ENCODE data around the gene L3MBTL4. TPM values are rescaled to one million over a fixed set of nuclear protein-coding genes. Genes with fewer than 3 reads are reported as not detected.
A peak's percentile ranks its signal among the peaks of the same experiment; 100 is the strongest.

L3MBTL4 gene
- total RNA-seq, 1 donor = 0.36 TPM

GRCh38 chr18:6365385-6365784 is 49.3 kb downstream of the L3MBTL4 start:
- Histone ChIP-seq H2AFZ (ENCODE audit: low read length) (no peak overlapping the region), H4K20me1 (ENCODE audit: insufficient read depth, low read length) (no peaks in the 10 kb centered on the region), H3K27ac (ENCODE audit: low read depth, low read length) (no peak overlapping the region), H3K4me3 (ENCODE audit: insufficient read depth, low read length) (no peak overlapping the region), H3K4me2 (ENCODE audit: insufficient read depth, low read length) (no peak overlapping the region), H3K4me1 (ENCODE audit: insufficient read depth, low read length) (no peaks in the 10 kb centered on the region), H3K36me3 (ENCODE audit: insufficient read depth, low read length) (no peaks in the 10 kb centered on the region), H3K9me3 (ENCODE audit: low read depth, low read length) (no peaks in the 10 kb centered on the region), H3K79me2 (ENCODE audit: insufficient read depth, low read length) (no peaks in the 10 kb centered on the region), H3K27me3 (ENCODE audit: insufficient read depth, low read length) (no peaks in the 10 kb centered on the region)
- no peak for DNase-seq (ENCODE audit: insufficient read length, low spot score, missing footprints)
- no peak for TF ChIP-seq CTCF (IDR thresholded peaks at IDR 0.05; ENCODE audit: extremely low read depth, low read depth, low read length)

GRCh38 chr18:6363216-6363615 is 51.5 kb downstream of the L3MBTL4 start:
- Histone ChIP-seq H3K9me3 (ENCODE audit: low read depth, low read length) (no peaks in the 10 kb centered on the region), H4K20me1 (ENCODE audit: insufficient read depth, low read length) (no peaks in the 10 kb centered on the region), H3K4me2 (ENCODE audit: insufficient read depth, low read length) (peak overlapping the region; percentile 73), H3K4me1 (ENCODE audit: insufficient read depth, low read length) (no peaks in the 10 kb centered on the region), H2AFZ (ENCODE audit: low read length) (peak overlapping the region; percentile 85), H3K4me3 (ENCODE audit: insufficient read depth, low read length) (peak overlapping the region; percentile 64), H3K27me3 (ENCODE audit: insufficient read depth, low read length) (no peaks in the 10 kb centered on the region), H3K79me2 (ENCODE audit: insufficient read depth, low read length) (no peaks in the 10 kb centered on the region), H3K27ac (ENCODE audit: low read depth, low read length) (no peak overlapping the region), H3K36me3 (ENCODE audit: insufficient read depth, low read length) (no peaks in the 10 kb centered on the region)
- TF ChIP-seq CTCF (IDR thresholded peaks at IDR 0.05; ENCODE audit: extremely low read depth, low read depth, low read length) = no peak
- no peak for DNase-seq (ENCODE audit: insufficient read length, low spot score, missing footprints)

- TF ChIP-seq CTCF (IDR thresholded peaks at IDR 0.05; ENCODE audit: extremely low read depth, low read depth, low read length) = no peak
- peak overlapping the region; percentile 64 for H3K4me3 ChIP-seq (ENCODE audit: insufficient read depth, low read length)
- no peaks in the 10 kb centered on the region for H3K36me3 ChIP-seq (ENCODE audit: insufficient read depth, low read length)
- no peaks in the 10 kb centered on the region for H3K4me1 ChIP-seq (ENCODE audit: insufficient read depth, low read length)
- no peak overlapping the region for H3K27ac ChIP-seq (ENCODE audit: low read depth, low read length)
- DNase-seq (ENCODE audit: insufficient read length, low spot score, missing footprints) = no peak
- H2AFZ ChIP-seq (ENCODE audit: low read length) = peak overlapping the region; percentile 85
- no peaks in the 10 kb centered on the region for H3K27me3 ChIP-seq (ENCODE audit: insufficient read depth, low read length)
- no peaks in the 10 kb centered on the region for H3K9me3 ChIP-seq (ENCODE audit: low read depth, low read length)
- H3K4me2 ChIP-seq (ENCODE audit: insufficient read depth, low read length) = peak overlapping the region; percentile 73
- H3K79me2 ChIP-seq (ENCODE audit: insufficient read depth, low read length) = no peaks in the 10 kb centered on the region
- H4K20me1 ChIP-seq (ENCODE audit: insufficient read depth, low read length) = no peaks in the 10 kb centered on the region
Measured at GRCh38 chr18:6362559-6363129, 52.1 kb downstream of the L3MBTL4 start.

- H3K9me3 ChIP-seq (ENCODE audit: low read depth, low read length) = no peaks in the 10 kb centered on the region
- H3K27ac ChIP-seq (ENCODE audit: low read depth, low read length) = no peak overlapping the region
- no peaks in the 10 kb centered on the region for H3K27me3 ChIP-seq (ENCODE audit: insufficient read depth, low read length)
- DNase-seq (ENCODE audit: insufficient read length, low spot score, missing footprints) = no peak
- no peaks in the 10 kb centered on the region for H4K20me1 ChIP-seq (ENCODE audit: insufficient read depth, low read length)
- TF ChIP-seq CTCF (IDR thresholded peaks at IDR 0.05; ENCODE audit: extremely low read depth, low read depth, low read length) = no peak
- H3K79me2 ChIP-seq (ENCODE audit: insufficient read depth, low read length) = no peaks in the 10 kb centered on the region
- H3K36me3 ChIP-seq (ENCODE audit: insufficient read depth, low read length) = no peaks in the 10 kb centered on the region
- no peak overlapping the region for H3K4me2 ChIP-seq (ENCODE audit: insufficient read depth, low read length)
- H3K4me3 ChIP-seq (ENCODE audit: insufficient read depth, low read length) = no peak overlapping the region
- H2AFZ ChIP-seq (ENCODE audit: low read length) = no peak overlapping the region
- no peaks in the 10 kb centered on the region for H3K4me1 ChIP-seq (ENCODE audit: insufficient read depth, low read length)
Measured at GRCh38 chr18:6357668-6358067, 57.0 kb downstream of the L3MBTL4 start.

All from osteoblast (primary cell).